B cell (primary cell): Measurements from ENCODE around the gene ZNF648. TPM values are rescaled to one million over a fixed set of nuclear protein-coding genes. Genes with fewer than 3 reads are reported as not detected.

Source experiments
- ATAC-seq: fragments of 200-7000 bp; cut with Tn5 transposase; one replicate; pipeline ENCODE4 v1.10.0; 2021; ENCODE audit warnings: low read depth, mild to moderate bottlenecking, moderate number of reproducible peaks, moderate library complexity
- CTCF ChIA-PET: fragments of 350-600 bp; sonication (Branson Sonifier 250); formaldehyde crosslinking; loops from one replicate; lab custom pipeline; 2021; ENCODE audit warnings: antibody characterized with exemption, inconsistent platforms; lab: Charles Lee
- POLR2A ChIA-PET: fragments of 350-600 bp; sonication (Branson Sonifier 250); formaldehyde crosslinking; loops from one replicate; lab custom pipeline; 2021; ENCODE audit warnings: antibody characterized with exemption; lab: Charles Lee
- DNase-seq: peaks from one replicate; pipeline ENCODE4 v3.0.0; 2013
- H2AFZ ChIP-seq: 2 replicates; pipeline ENCODE4 v1.6.1; 2012; ENCODE audit warnings: mild to moderate bottlenecking, low read depth, low read length; ENCODE audit not compliant: insufficient read depth, poor library complexity, severe bottlenecking
- H3K27ac ChIP-seq, 2 donors: 1 replicate in 1 of 2; 2 replicates in 1 of 2; pipeline ENCODE4 v1.5.1; 2012 to 2013; ENCODE audit warnings: low read length in 2 of 2, mild to moderate bottlenecking in 2 of 2, moderate library complexity in 1 of 2
- H3K27me3 ChIP-seq, 4 experiments: fragments of 200-600 bp in 1 of 4; sonication (generic) in 1 of 4; replicated peaks in 1 of 4; 1 replicate in 2 of 4; 2 replicates in 2 of 4; pipeline versions ENCODE4 v1.6.1 to v1.7.0; 2013 to 2016; ENCODE audit warnings: low read length in 3 of 4, mild to moderate bottlenecking in 2 of 4, mixed read lengths in 1 of 4, moderate library complexity in 1 of 4; ENCODE audit not compliant: insufficient read depth in 4 of 4, control insufficient read depth in 3 of 4; ENCODE audit errors: control extremely low read depth in 1 of 4
- H3K36me3 ChIP-seq, 2 experiments: replicated peaks in 1 of 2; 1 replicate in 1 of 2; 2 replicates in 1 of 2; pipeline versions ENCODE4 v1.6.1 to v1.7.1; 2013; ENCODE audit warnings: low read length in 1 of 2; ENCODE audit not compliant: insufficient read depth in 2 of 2, control insufficient read depth in 1 of 2; ENCODE audit errors: control extremely low read depth in 1 of 2, extremely low read depth in 1 of 2
- H3K4me1 ChIP-seq, 2 donors: fragments of 200-600 bp in 1 of 2; sonication (generic) in 1 of 2; 1 replicate in 1 of 2; 2 replicates in 1 of 2; pipeline versions ENCODE4 v1.5.1 to v1.6.1; 2013 to 2017; ENCODE audit warnings: low read length in 2 of 2; ENCODE audit not compliant: control insufficient read depth in 2 of 2, insufficient read depth in 2 of 2
- H3K4me2 ChIP-seq: replicated peaks from 2 replicates; pipeline ENCODE3; 2012; ENCODE audit warnings: mild to moderate bottlenecking, low read depth, low read length; ENCODE audit not compliant: poor library complexity, severe bottlenecking
- H3K4me3 ChIP-seq, 5 experiments: fragments of 200-600 bp in 1 of 5; sonication (generic) in 1 of 5; 1 replicate in 3 of 5; 2 replicates in 2 of 5; pipeline versions ENCODE4 v1.5.1 to v1.7.0; 2011 to 2016; ENCODE audit warnings: low read length in 4 of 5, mild to moderate bottlenecking in 4 of 5, low read depth in 2 of 5, control low read depth in 1 of 5, moderate library complexity in 1 of 5; ENCODE audit not compliant: insufficient read depth in 1 of 5; ENCODE audit errors: control extremely low read depth in 1 of 5, extremely low read depth in 1 of 5
- H3K79me2 ChIP-seq: fragments of 200-600 bp; sonication (generic); one replicate; pipeline ENCODE4 v1.6.0; 2016; ENCODE audit warnings: low read length; ENCODE audit not compliant: control insufficient read depth, insufficient read depth
- H3K9ac ChIP-seq: fragments of 200-600 bp; sonication (generic); 2 replicates; pipeline ENCODE4 v1.6.1; 2017; ENCODE audit warnings: mild to moderate bottlenecking, low read length, moderate library complexity
- H3K9me3 ChIP-seq, 3 donors: one replicate each; pipeline versions ENCODE4 v1.6.1 to v1.7.1; 2013; ENCODE audit warnings: low read length in 2 of 3; ENCODE audit not compliant: control insufficient read depth in 2 of 3, insufficient read depth in 1 of 3; ENCODE audit errors: control extremely low read depth in 1 of 3
- H4K20me1 ChIP-seq: 2 replicates; pipeline ENCODE4 v1.6.0; 2012; ENCODE audit warnings: mild to moderate bottlenecking, low read length; ENCODE audit not compliant: insufficient read depth, control insufficient read depth, poor library complexity, severe bottlenecking
- H3K27ac Mint-ChIP-seq: one replicate; pipeline ENCODE4 v1.8.0; 2021; ENCODE audit warnings: mixed read lengths
- H3K27me3 Mint-ChIP-seq: one replicate; pipeline ENCODE4 v1.8.0; 2021; ENCODE audit warnings: mixed read lengths
- H3K4me1 Mint-ChIP-seq: one replicate; pipeline ENCODE4 v1.8.0; 2021; ENCODE audit warnings: mixed read lengths
- H3K4me3 Mint-ChIP-seq: one replicate; pipeline ENCODE4 v1.8.0; 2021; ENCODE audit warnings: mixed read lengths
- H3K9me3 Mint-ChIP-seq: one replicate; pipeline ENCODE4 v1.8.0; 2022; ENCODE audit warnings: mixed read lengths; ENCODE audit not compliant: insufficient read depth
- CTCF ChIP-seq: fragments of 200-600 bp; IDR thresholded peaks from one replicate; pipeline ENCODE4 v1.8.0; 2022; ENCODE audit warnings: antibody characterized with exemption, mild to moderate bottlenecking
- EZH2 ChIP-seq: IDR thresholded peaks from 2 replicates; pipeline ENCODE4 v1.6.1; 2012; ENCODE audit warnings: borderline replicate concordance, low read depth, mild to moderate bottlenecking, moderate library complexity, low read length; ENCODE audit not compliant: insufficient read depth, poor library complexity, severe bottlenecking
- WGBS: methylation state at CpG from one replicate; pipeline ENCODE4 v1.1.5; 2013; ENCODE audit warnings: missing lambda C conversion rate; ENCODE audit not compliant: insufficient coverage; 5-methylcytosine and 5-hydroxymethylcytosine counted together
- intact Hi-C: fragments of 100-400 bp; cut with micrococcal nuclease; formaldehyde crosslinking; loops from one replicate; pipeline ENCODE4 v1.10.0; 2022
- polyA plus RNA-seq: library from polyadenylated mRNA; depleted of rRNA; stranded (reverse); fragments of >200 nt; gene quantifications from 2 replicates; pipeline ENCODE4 v1.2.3, GENCODE V29; 2012
- total RNA-seq, 2 donors: library from RNA; stranded (reverse); fragments of 120-200 nt in 1 of 2; gene quantifications; 1 replicate in 1 of 2; 2 replicates in 1 of 2; pipeline versions ENCODE4 v1.2.3 to v1.2.4, GENCODE V29; 2013 to 2022

Gene ZNF648
- total and polyA plus RNA-seq, 2 donors (not counting 1 experiment from before 2014, with no cell fraction given): not detected

GRCh38 chr1:182066934-182067333 is 5.4 kb upstream of the ZNF648 start:
- H3K4me1 ChIP-seq: no peaks in the 10 kb centered on the region
- WGBS: no CpG with 5 or more reads among the region's 4 CpGs
- no peaks in the 10 kb centered on the region for H3K9me3 ChIP-seq
- H3K9me3 Mint-ChIP-seq: no peaks in the 10 kb centered on the region
- no peak overlapping the region for H3K9ac ChIP-seq
- H3K79me2 ChIP-seq: no peaks in the 10 kb centered on the region
- no peaks in the 10 kb centered on the region for H3K4me1 Mint-ChIP-seq
- no peak overlapping the region for H2AFZ ChIP-seq
- TF ChIP-seq CTCF: no peak
- TF ChIP-seq EZH2: no peak
- H3K27me3 ChIP-seq: peaks cover 0 to 37% (median 7%) of the 10 kb centered on the region in 4 experiments
- CTCF ChIA-PET: interaction anchor here (1.4 kb wide), 1 partner anchor 15 kb away, joined by 3 read pairs; no protein-coding TSS in a partner anchor
- no peak overlapping the region for H3K4me3 ChIP-seq
- H3K27me3 Mint-ChIP-seq: peaks cover 51% of the 10 kb centered on the region
- no peak overlapping the region for H3K4me3 Mint-ChIP-seq
- H3K36me3 ChIP-seq: no peaks in the 10 kb centered on the region
- POLR2A ChIA-PET: no interaction called here
- ATAC-seq (no peak), DNase-seq (no peak)
- H3K27ac Mint-ChIP-seq: no peak overlapping the region
- intact Hi-C loops: no loop called here
- H3K4me2 ChIP-seq: no peak overlapping the region
- H3K27ac ChIP-seq: no peak overlapping the region
- no peaks in the 10 kb centered on the region for H4K20me1 ChIP-seq

DNA sequence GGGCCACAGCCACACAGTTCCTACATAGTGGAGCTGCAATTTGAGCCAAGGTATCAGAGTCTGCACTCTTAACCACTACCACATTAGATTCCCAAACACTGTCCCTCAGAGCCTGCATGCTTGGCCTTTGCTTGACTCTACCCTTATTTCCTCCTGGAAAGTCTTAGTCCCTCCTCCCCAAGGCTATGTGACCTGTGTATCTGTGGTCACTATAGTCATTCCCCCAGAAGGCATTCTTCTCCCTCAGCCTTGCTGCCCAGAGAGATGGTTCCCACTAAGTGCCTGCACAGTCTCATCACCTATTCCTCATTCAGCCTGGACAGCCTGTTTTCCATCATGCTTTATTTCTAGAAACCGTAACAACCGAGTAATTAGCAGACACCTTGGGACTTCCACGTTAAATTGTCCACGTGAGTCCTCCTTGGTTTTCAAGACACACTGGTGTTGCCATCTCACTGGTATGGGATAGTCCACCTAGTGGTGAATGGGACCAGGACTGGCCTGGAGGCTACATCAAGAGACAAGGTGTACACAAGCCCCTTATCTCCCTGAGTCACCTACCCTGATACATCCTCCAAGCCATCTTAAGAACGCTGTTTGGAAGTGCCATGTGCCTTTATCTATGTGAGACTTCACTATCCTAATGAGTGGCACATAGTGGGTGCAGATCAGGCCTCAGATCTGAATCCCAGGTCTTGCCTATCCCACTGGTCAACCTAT is 3.8 kb upstream of the ZNF648 start:
- Mint-ChIP-seq H3K9me3 (no peaks in the 10 kb centered on the region), H3K27ac (no peak overlapping the region), H3K27me3 (peaks cover 64% of the 10 kb centered on the region), H3K4me1 (no peaks in the 10 kb centered on the region), H3K4me3 (no peak overlapping the region)
- no peaks in the 10 kb centered on the region for H3K4me1 ChIP-seq
- H3K9me3 ChIP-seq: no peaks in the 10 kb centered on the region
- H3K27me3 ChIP-seq: peaks cover 0 to 44% (median 7%) of the 10 kb centered on the region in 4 experiments
- DNase-seq (no peak), ATAC-seq (no peak)
- H2AFZ ChIP-seq: no peak overlapping the region
- no peak overlapping the region for H3K4me3 ChIP-seq
- intact Hi-C loops: no loop called here
- WGBS: 88% methylated on average over 4 of the region's 5 CpGs
- TF ChIP-seq EZH2: no peak
- TF ChIP-seq CTCF: no peak
- H3K27ac ChIP-seq: no peak overlapping the region
- POLR2A ChIA-PET: no interaction called here
- CTCF ChIA-PET: interaction anchor here (1.6 kb wide), 1 partner anchor 11 kb away, joined by 4 read pairs; no protein-coding TSS in a partner anchor
- no peaks in the 10 kb centered on the region for H3K79me2 ChIP-seq
- H3K36me3 ChIP-seq: no peaks in the 10 kb centered on the region
- no peak overlapping the region for H3K9ac ChIP-seq
- no peaks in the 10 kb centered on the region for H4K20me1 ChIP-seq
- no peak overlapping the region for H3K4me2 ChIP-seq
